Mesothelial cell of epicardium (in vitro differentiated cells): ENCODE measurements around the gene CECR2. TPM values are rescaled to one million over a fixed set of nuclear protein-coding genes. Genes with fewer than 3 reads are reported as not detected.
"Not testable (repeated sequence)": the region's sequence is repeated elsewhere in the genome, so short reads cannot be mapped to it uniquely, and the experiment has no call there.

ENCODE experiments used
- DNase-seq, 2 experiments: peaks; one replicate each; pipeline ENCODE4 v3.0.0; 2021; ENCODE audit warnings: low spot score in 2 of 2; ENCODE audit not compliant: unreplicated experiment in 2 of 2
- H3K27ac Mint-ChIP-seq: 2 replicates; pipeline ENCODE4 v1.8.0; 2021; ENCODE audit warnings: mixed read lengths
- H3K27me3 Mint-ChIP-seq: 2 replicates; pipeline ENCODE4 v1.8.0; 2021; ENCODE audit warnings: low read depth, mixed read lengths
- H3K36me3 Mint-ChIP-seq: 2 replicates; pipeline ENCODE4 v1.8.0; 2021; ENCODE audit warnings: mixed read lengths
- H3K4me1 Mint-ChIP-seq: 2 replicates; pipeline ENCODE4 v1.8.0; 2021; ENCODE audit warnings: mixed read lengths
- H3K4me3 Mint-ChIP-seq: 2 replicates; pipeline ENCODE4 v1.8.0; 2021; ENCODE audit warnings: mild to moderate bottlenecking, moderate library complexity, mixed read lengths
- H3K9me3 Mint-ChIP-seq: 2 replicates; pipeline ENCODE4 v1.8.0; 2021; ENCODE audit warnings: mixed read lengths
- total RNA-seq: library from RNA; stranded (reverse); gene quantifications from 3 replicates; pipeline ENCODE4 v1.2.1, GENCODE V29; 2021
- TF ChIP-seq, protein P1 (sequence below): fragments of 200-600 bp; sonication (generic); IDR thresholded peaks from one replicate; pipeline ENCODE4 v1.5.0; 2021; ENCODE audit warnings: antibody characterized with exemption; ENCODE audit not compliant: unreplicated experiment

The CECR2 gene
- total RNA-seq, 1 donor from 2014 or later: 15.0 TPM

GRCh38 chr22:17508110-17508509 is 138.8 kb downstream of the CECR2 start:
- Mint-ChIP-seq H3K27me3 (no peaks in the 10 kb centered on the region), H3K27ac (no peak overlapping the region), H3K4me3 (no peak overlapping the region), H3K9me3 (no peaks in the 10 kb centered on the region), H3K36me3 (peaks cover 28% of the 10 kb centered on the region), H3K4me1 (no peaks in the 10 kb centered on the region)
- no peak for DNase-seq
- TF ChIP-seq, protein P1, sequence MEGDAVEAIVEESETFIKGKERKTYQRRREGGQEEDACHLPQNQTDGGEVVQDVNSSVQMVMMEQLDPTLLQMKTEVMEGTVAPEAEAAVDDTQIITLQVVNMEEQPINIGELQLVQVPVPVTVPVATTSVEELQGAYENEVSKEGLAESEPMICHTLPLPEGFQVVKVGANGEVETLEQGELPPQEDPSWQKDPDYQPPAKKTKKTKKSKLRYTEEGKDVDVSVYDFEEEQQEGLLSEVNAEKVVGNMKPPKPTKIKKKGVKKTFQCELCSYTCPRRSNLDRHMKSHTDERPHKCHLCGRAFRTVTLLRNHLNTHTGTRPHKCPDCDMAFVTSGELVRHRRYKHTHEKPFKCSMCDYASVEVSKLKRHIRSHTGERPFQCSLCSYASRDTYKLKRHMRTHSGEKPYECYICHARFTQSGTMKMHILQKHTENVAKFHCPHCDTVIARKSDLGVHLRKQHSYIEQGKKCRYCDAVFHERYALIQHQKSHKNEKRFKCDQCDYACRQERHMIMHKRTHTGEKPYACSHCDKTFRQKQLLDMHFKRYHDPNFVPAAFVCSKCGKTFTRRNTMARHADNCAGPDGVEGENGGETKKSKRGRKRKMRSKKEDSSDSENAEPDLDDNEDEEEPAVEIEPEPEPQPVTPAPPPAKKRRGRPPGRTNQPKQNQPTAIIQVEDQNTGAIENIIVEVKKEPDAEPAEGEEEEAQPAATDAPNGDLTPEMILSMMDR: no peak

DNA sequence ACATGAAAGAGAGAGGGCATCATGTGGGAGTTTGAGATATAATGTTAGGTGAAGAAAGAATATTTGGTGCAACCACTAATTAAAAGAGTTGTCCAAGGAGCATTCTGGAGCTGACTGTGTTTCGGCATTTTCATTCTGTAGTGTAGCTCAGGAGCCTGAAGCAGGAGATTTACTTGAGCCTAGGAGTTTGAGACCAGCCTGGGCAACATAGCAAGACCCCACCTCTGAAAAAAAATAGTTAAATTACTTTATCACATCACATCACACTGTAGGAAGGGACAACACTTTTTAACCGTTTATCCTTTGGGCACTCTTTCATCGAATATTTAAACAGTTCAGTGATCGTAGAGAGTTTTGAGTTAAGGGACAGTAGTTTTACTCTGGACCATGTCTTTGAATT is 143.7 kb downstream of the CECR2 start:
- DNase-seq: no peak
- H3K9me3 Mint-ChIP-seq: no peaks in the 10 kb centered on the region
- no peak overlapping the region for H3K4me3 Mint-ChIP-seq
- no peaks in the 10 kb centered on the region for H3K27me3 Mint-ChIP-seq
- TF ChIP-seq, protein P1: no peak
- peaks cover 18% of the 10 kb centered on the region for H3K36me3 Mint-ChIP-seq
- H3K27ac Mint-ChIP-seq: no peak overlapping the region
- no peaks in the 10 kb centered on the region for H3K4me1 Mint-ChIP-seq

GRCh38 chr22:17513612-17514011 is 144.4 kb downstream of the CECR2 start:
- Mint-ChIP-seq H3K36me3 (peaks cover 15% of the 10 kb centered on the region), H3K27ac (no peak overlapping the region), H3K27me3 (no peaks in the 10 kb centered on the region), H3K4me3 (no peak overlapping the region), H3K9me3 (no peaks in the 10 kb centered on the region), H3K4me1 (no peaks in the 10 kb centered on the region)
- no peak for DNase-seq
- TF ChIP-seq, protein P1: no peak

DNA sequence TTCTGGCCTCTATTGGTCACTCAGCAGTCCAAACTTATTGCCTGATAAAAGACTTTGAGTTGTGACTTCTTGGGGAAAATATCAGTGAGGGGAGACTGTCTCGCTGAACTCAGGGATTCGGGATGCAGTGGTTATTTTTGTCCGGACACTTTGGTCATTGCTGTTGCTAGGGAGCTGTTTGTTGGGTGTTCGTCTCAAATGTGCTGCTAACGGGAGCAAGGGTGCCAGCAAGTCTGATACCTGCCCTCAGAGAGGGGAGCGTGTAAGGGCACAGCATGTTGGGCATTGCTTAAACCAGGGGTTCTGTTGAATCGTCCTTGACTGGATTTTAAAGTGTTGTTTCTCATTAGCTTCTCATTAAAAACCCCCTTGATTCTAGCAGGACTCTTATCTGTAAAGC is 144.8 kb downstream of the CECR2 start:
- Mint-ChIP-seq H3K27ac (no peak overlapping the region), H3K36me3 (peaks cover 15% of the 10 kb centered on the region), H3K27me3 (no peaks in the 10 kb centered on the region), H3K9me3 (no peaks in the 10 kb centered on the region), H3K4me3 (no peak overlapping the region), H3K4me1 (no peaks in the 10 kb centered on the region)
- DNase-seq: no peak
- TF ChIP-seq, protein P1: no peak

DNA sequence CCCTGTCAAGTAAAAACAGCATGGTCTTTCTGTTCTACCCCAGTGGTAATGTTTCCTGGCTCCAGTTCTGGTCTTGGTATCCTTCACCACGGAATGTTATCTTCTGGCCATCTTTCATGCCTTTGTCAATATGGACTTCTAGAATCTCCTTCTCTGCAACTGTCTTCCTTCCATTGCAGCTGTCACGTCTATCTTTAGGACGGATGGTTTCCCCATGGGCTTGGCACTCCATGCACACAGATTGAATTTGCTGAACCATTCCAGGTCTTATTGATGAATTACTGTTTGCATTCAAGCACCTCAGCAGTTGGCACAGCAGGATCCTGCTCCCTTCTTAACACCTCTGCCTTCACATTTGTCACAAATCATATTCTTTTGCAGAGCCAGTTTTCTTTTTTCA is 149.1 kb downstream of the CECR2 start:
- Mint-ChIP-seq H3K27ac (no peak overlapping the region), H3K4me3 (no peak overlapping the region), H3K9me3 (no peaks in the 10 kb centered on the region), H3K36me3 (peaks cover 4% of the 10 kb centered on the region), H3K4me1 (no peaks in the 10 kb centered on the region), H3K27me3 (no peaks in the 10 kb centered on the region)
- DNase-seq: no peak
- TF ChIP-seq, protein P1: no peak

DNA sequence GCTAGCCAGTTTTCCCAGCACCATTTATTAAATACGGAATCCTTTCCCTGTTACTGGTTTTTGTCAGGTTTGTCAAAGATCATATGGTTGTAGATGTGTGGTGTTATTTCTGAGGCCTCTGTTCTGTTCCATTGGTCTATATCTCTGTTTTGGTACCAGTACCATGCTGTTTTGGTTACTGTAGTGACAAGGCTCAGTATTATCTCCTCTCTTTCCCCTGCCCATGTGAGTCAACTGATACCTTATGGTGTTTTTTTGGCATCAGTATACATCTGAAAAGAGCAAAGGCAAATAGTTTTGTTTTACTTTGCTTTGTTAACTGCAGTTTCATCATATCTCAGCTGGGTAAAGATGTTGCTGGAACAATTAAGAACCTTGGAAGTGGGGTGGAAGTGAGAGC is 152.7 kb downstream of the CECR2 start:
- H3K36me3 Mint-ChIP-seq: peaks cover 11% of the 10 kb centered on the region
- H3K27me3 Mint-ChIP-seq, DNase-seq, H3K4me3 Mint-ChIP-seq, H3K4me1 Mint-ChIP-seq, H3K9me3 Mint-ChIP-seq, H3K27ac Mint-ChIP-seq: not testable (repeated sequence)
